Muscle of arm (tissue), 12 donors: Measurements from ENCODE around the gene CALB2. TPM values are rescaled to one million over a fixed set of nuclear protein-coding genes. Genes with fewer than 3 reads are reported as not detected.

Experiments used
- DNase-seq: peaks from one replicate; pipeline ENCODE4 v3.0.0-alpha.2; 2013
- polyA plus RNA-seq, 12 donors: library from polyadenylated mRNA; unstranded; fragments of 120-200 nt; gene quantifications; one replicate each; pipeline ENCODE4 v1.2.1, GENCODE V29; 2013; ENCODE audit not compliant: insufficient read length in 12 of 12

The CALB2 gene
- polyA plus RNA-seq, 12 donors = 0.45 to 1.4 (median 0.71) TPM; not detected in 2

- no peak for DNase-seq
Observed at GRCh38 chr16:71387045-71387871, 28.7 kb downstream of the CALB2 start.

GRCh38 chr16:71389330-71389729, 30.8 kb downstream of the CALB2 start:
- DNase-seq = no peak

GRCh38 chr16:71396594-71396993, 38.1 kb downstream of the CALB2 start:
- DNase-seq = no peak

GRCh38 chr16:71399801-71400563, 41.5 kb downstream of the CALB2 start:
- no peak for DNase-seq

GRCh38 chr16:71402007-71402406, 43.5 kb downstream of the CALB2 start:
- no peak for DNase-seq

- DNase-seq = no peak
Observed at GRCh38 chr16:71402674-71403073, 44.2 kb downstream of the CALB2 start.

GRCh38 chr16:71404364-71404763, 45.8 kb downstream of the CALB2 start:
- DNase-seq = no peak

GRCh38 chr16:71406316-71406715, 47.8 kb downstream of the CALB2 start:
- no peak for DNase-seq

- DNase-seq = no peak
Observed at GRCh38 chr16:71406724-71407123, 48.2 kb downstream of the CALB2 start.

- no peak for DNase-seq
Observed at GRCh38 chr16:71407731-71408130, 49.2 kb downstream of the CALB2 start.

GRCh38 chr16:71408536-71408935, 50.0 kb downstream of the CALB2 start:
- no peak for DNase-seq

GRCh38 chr16:71409011-71409775, 50.7 kb downstream of the CALB2 start:
- DNase-seq = no peak

GRCh38 chr16:71410146-71410545, 51.6 kb downstream of the CALB2 start:
- no peak for DNase-seq

- DNase-seq = peak; percentile 70
Observed at GRCh38 chr16:71412270-71413160, 54.0 kb downstream of the CALB2 start.

GRCh38 chr16:71413341-71413740, 54.8 kb downstream of the CALB2 start:
- DNase-seq = no peak

GRCh38 chr16:71414038-71414437, 55.5 kb downstream of the CALB2 start:
- DNase-seq = no peak

- DNase-seq = no peak
Observed at GRCh38 chr16:71421911-71422310, 63.4 kb downstream of the CALB2 start.

- no peak for DNase-seq
Observed at GRCh38 chr16:71423016-71423415, 64.5 kb downstream of the CALB2 start.

GRCh38 chr16:71423865-71424264, 65.3 kb downstream of the CALB2 start:
- no peak for DNase-seq

GRCh38 chr16:71424626-71425025, 66.1 kb downstream of the CALB2 start:
- DNase-seq = no peak

- DNase-seq = no peak
Observed at GRCh38 chr16:71425746-71426068, 67.2 kb downstream of the CALB2 start.
